ENCODE measurements around the gene PIGP. TPM values are rescaled to one million over a fixed set of nuclear protein-coding genes. Genes with fewer than 3 reads are reported as not detected.

The PIGP gene
- total RNA-seq, 2 donors from 2014 or later: 7.6 to 13.4 TPM

DNA sequence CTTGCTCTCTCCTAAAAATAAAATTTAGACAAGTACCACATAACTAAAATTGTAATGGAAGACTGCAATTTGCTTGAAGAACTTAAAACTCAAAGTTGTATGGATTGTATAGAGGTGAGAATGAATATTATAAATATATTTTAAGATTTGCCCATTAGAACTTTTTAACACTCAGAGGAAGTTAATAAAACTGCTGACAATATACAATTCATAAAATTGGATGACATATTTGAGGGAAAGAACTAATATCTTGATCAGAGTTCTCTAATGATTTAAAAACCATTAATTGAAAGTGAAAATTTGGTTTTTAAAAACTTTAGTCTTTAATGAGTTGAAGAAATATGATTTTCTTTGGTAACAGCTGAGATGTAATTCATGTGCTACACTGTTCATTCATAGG, 21.1 kb upstream of the PIGP start:
- Histone ChIP-seq H3K9me3 (no peaks in the 10 kb centered on the region), H3K36me3 (peaks cover 8% of the 10 kb centered on the region), H3K4me3 (no peak overlapping the region), H3K27me3 (replicated peaks; ENCODE audit: insufficient read depth) (no peaks in the 10 kb centered on the region), H3K27ac (no peak overlapping the region), H3K4me1 (ENCODE audit: control insufficient read depth in 1 of 2, low read depth in 2 of 2) (no peaks in the 10 kb centered on the region)
- DNase-seq (ENCODE audit: low spot score) (no peak), ATAC-seq (ENCODE audit: insufficient number of reproducible peaks, low FRiP score, low read depth) (no peak)
- TF ChIP-seq, protein P1, sequence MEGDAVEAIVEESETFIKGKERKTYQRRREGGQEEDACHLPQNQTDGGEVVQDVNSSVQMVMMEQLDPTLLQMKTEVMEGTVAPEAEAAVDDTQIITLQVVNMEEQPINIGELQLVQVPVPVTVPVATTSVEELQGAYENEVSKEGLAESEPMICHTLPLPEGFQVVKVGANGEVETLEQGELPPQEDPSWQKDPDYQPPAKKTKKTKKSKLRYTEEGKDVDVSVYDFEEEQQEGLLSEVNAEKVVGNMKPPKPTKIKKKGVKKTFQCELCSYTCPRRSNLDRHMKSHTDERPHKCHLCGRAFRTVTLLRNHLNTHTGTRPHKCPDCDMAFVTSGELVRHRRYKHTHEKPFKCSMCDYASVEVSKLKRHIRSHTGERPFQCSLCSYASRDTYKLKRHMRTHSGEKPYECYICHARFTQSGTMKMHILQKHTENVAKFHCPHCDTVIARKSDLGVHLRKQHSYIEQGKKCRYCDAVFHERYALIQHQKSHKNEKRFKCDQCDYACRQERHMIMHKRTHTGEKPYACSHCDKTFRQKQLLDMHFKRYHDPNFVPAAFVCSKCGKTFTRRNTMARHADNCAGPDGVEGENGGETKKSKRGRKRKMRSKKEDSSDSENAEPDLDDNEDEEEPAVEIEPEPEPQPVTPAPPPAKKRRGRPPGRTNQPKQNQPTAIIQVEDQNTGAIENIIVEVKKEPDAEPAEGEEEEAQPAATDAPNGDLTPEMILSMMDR (IDR thresholded peaks at IDR 0.05): no peak

DNA sequence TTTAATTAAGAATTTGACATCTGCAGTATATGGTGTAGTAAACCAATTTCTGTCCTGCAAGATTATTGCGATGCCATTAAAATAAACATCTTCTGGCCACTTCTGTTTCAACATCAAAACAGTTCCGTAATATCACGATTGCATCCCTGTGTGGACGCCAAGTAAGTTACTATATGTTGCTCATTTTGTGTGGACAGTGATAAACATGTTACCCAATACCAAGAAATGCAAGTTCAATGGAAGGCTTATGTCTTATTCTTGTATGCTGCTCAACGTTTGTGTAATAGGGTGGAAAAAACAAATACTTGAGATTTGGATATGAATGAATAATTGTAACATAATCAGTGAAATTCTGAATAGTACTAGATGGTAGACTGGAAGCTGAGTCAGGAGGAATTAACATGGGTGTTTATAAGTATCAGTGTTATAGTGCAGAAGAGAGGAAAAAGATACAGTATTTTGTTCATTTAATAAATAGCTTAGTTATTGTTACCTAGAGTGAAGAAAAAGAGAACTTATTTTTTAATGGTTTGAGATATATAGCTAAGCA, 15.4 kb upstream of the PIGP start:
- Histone ChIP-seq H3K27ac (no peak overlapping the region), H3K4me3 (no peak overlapping the region), H3K36me3 (no peaks in the 10 kb centered on the region), H3K27me3 (replicated peaks; ENCODE audit: insufficient read depth) (no peaks in the 10 kb centered on the region), H3K9me3 (no peaks in the 10 kb centered on the region), H3K4me1 (ENCODE audit: control insufficient read depth in 1 of 2, low read depth in 2 of 2) (peaks cover 2 to 7% of the 10 kb centered on the region in 2 donors)
- ATAC-seq (ENCODE audit: insufficient number of reproducible peaks, low FRiP score, low read depth) (no peak), DNase-seq (ENCODE audit: low spot score) (no peak)
- TF ChIP-seq, protein P1 (IDR thresholded peaks at IDR 0.05): no peak

DNA sequence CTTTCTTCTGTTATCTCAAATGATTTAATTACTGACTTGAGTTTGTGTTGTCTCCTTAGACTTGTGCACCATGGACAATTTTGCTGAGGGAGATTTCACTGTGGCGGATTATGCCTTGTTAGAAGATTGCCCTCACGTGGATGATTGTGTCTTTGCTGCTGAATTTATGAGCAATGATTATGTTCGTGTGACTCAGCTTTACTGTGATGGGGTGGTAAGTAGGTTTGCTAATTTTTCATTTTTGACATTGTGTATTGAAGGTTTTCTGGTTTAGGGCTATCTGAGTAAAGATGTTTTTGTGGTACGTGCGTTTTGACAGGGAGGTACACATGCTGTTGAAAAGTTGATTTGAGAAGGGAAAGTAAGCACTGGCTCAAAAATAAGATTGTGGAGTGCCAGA, 14.3 kb upstream of the PIGP start:
- ATAC-seq (ENCODE audit: insufficient number of reproducible peaks, low FRiP score, low read depth): no peak
- Histone ChIP-seq H3K27ac (no peak overlapping the region), H3K36me3 (no peaks in the 10 kb centered on the region), H3K9me3 (no peaks in the 10 kb centered on the region), H3K27me3 (replicated peaks; ENCODE audit: insufficient read depth) (no peaks in the 10 kb centered on the region), H3K4me1 (ENCODE audit: control insufficient read depth in 1 of 2, low read depth in 2 of 2) (peaks cover 7 to 16% of the 10 kb centered on the region in 2 donors), H3K4me3 (no peak overlapping the region)
- no peak for DNase-seq (ENCODE audit: low spot score)
- TF ChIP-seq, protein P1 (IDR thresholded peaks at IDR 0.05): no peak

DNA sequence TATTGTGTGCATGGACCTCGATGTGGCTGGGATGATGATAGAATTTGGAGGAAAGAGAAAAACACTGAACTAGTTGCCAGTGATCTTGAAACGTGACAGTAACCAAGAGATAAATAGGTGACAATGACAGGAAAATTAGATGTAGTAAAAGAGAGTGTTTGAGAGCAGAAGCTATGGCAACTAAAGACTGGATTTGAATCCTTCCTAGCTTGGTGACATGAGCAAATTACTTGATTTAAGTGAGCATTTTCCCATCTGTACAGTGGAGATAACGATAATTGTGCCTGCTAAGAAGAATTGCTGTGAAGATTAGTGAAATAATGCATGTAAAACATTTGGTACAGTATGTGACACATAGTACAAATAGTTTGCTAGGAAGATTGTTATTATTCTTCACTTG, 12.9 kb upstream of the PIGP start:
- H3K36me3 ChIP-seq: no peaks in the 10 kb centered on the region
- TF ChIP-seq, protein P1 (IDR thresholded peaks at IDR 0.05): no peak
- H3K4me3 ChIP-seq: no peak overlapping the region
- no peaks in the 10 kb centered on the region for H3K9me3 ChIP-seq
- DNase-seq (ENCODE audit: low spot score): no peak
- no peaks in the 10 kb centered on the region for H3K27me3 ChIP-seq (replicated peaks; ENCODE audit: insufficient read depth)
- H3K4me1 ChIP-seq (ENCODE audit: control insufficient read depth in 1 of 2, low read depth in 2 of 2): peaks cover 7 to 17% of the 10 kb centered on the region in 2 donors
- ATAC-seq (ENCODE audit: insufficient number of reproducible peaks, low FRiP score, low read depth): no peak
- no peak overlapping the region for H3K27ac ChIP-seq

DNA sequence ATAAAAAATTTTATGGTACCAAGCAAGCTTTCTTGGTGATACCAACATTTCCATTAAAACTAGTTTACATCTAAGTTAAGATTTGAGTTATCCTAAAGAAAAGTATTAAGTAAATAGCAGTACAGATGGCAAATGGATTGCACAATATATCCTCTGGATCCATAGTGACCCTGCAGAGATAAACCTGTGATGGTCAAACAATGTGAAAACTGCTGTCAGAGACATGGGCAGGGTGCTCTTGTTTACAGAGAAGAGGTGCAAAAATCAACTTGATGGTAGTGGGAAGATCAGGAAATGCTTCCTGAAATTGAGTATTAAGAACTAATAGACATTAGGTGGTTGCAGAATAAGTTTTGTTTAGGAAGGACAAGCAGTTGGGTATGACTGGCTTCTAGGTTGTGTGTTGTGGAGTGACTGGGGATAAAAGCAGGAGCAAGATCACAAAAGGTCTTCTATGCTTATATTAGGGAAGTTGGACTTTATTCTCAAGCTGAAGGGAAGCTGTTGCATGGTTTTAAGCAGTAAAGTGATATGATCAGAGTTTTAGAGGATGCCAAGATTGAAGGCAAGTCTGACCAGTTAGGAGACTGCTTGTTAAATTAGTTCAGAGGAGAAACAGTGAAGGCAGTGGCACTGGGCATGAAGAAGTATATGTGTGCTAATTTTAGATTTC, 10.1 kb upstream of the PIGP start:
- TF ChIP-seq, protein P1 (IDR thresholded peaks at IDR 0.05): no peak
- no peaks in the 10 kb centered on the region for H3K9me3 ChIP-seq
- peaks cover 7 to 17% of the 10 kb centered on the region in 2 donors for H3K4me1 ChIP-seq (ENCODE audit: control insufficient read depth in 1 of 2, low read depth in 2 of 2)
- DNase-seq (ENCODE audit: low spot score) (no peak), ATAC-seq (ENCODE audit: insufficient number of reproducible peaks, low FRiP score, low read depth) (no peak)
- no peak overlapping the region for H3K4me3 ChIP-seq
- H3K36me3 ChIP-seq: no peaks in the 10 kb centered on the region
- H3K27me3 ChIP-seq (replicated peaks; ENCODE audit: insufficient read depth): no peaks in the 10 kb centered on the region
- no peak overlapping the region for H3K27ac ChIP-seq
